HG02623 (cell line): ENCODE measurements around the gene METTL23.

Source experiments
- ATAC-seq: cut with Tn5 transposase; IDR thresholded peaks from one replicate; pipeline ENCODE4 v1.9.1; 2021; ENCODE audit warnings: moderate library complexity; ENCODE audit not compliant: unreplicated experiment

METTL23 gene

GRCh38 chr17:76726776-76727718 is at the start of gene METTL23:
METTL23 (plus strand) TSS chr17:76726839; CDS start chr17:76729711, 2,872 bp downstream.
- ATAC-seq, result peak; percentile 30

- ATAC-seq, result no peak
Measured at GRCh38 chr17:76677406-76677805, 49.2 kb upstream of the METTL23 start.

GRCh38 chr17:76678330-76678729 is 48.3 kb upstream of the METTL23 start:
- no peak for ATAC-seq

- no peak for ATAC-seq
Measured at GRCh38 chr17:76679239-76679638, 47.4 kb upstream of the METTL23 start.

GRCh38 chr17:76681222-76682137 is 45.2 kb upstream of the METTL23 start:
- no peak for ATAC-seq

GRCh38 chr17:76682296-76682695 is 44.3 kb upstream of the METTL23 start:
- no peak for ATAC-seq

GRCh38 chr17:76683011-76683755 is 43.5 kb upstream of the METTL23 start:
- no peak for ATAC-seq

- ATAC-seq, result no peak
Measured at GRCh38 chr17:76683921-76684745, 42.5 kb upstream of the METTL23 start.

GRCh38 chr17:76684756-76685155 is 41.9 kb upstream of the METTL23 start:
- ATAC-seq, result no peak

GRCh38 chr17:76685366-76685765 is 41.3 kb upstream of the METTL23 start:
- ATAC-seq, result no peak

GRCh38 chr17:76685846-76686245 is 40.8 kb upstream of the METTL23 start:
- ATAC-seq, result no peak

- ATAC-seq, result no peak
Measured at GRCh38 chr17:76686538-76687297, 39.9 kb upstream of the METTL23 start.

GRCh38 chr17:76687298-76688164 is 39.1 kb upstream of the METTL23 start:
- no peak for ATAC-seq

GRCh38 chr17:76688165-76688622 is 38.4 kb upstream of the METTL23 start:
- ATAC-seq, result no peak

GRCh38 chr17:76689859-76690258 is 36.8 kb upstream of the METTL23 start:
- no peak for ATAC-seq

- no peak for ATAC-seq
Measured at GRCh38 chr17:76690596-76691280, 35.9 kb upstream of the METTL23 start.

- ATAC-seq, result no peak
Measured at GRCh38 chr17:76691379-76692191, 35.1 kb upstream of the METTL23 start.
